Kidney epithelial cell (primary cell): ENCODE results near the gene PTPRE. TPM values are rescaled to one million over a fixed set of nuclear protein-coding genes. Genes with fewer than 3 reads are reported as not detected.

Source experiments
- DNase-seq: peaks from one replicate; pipeline ENCODE4 v3.0.0-alpha.2; 2010; ENCODE audit warnings: low read depth
- H3K27me3 ChIP-seq: 2 replicates; pipeline ENCODE4 v1.6.0; 2011; ENCODE audit warnings: low read length; ENCODE audit not compliant: control insufficient read depth, insufficient read depth
- H3K36me3 ChIP-seq: 2 replicates; pipeline ENCODE4 v1.5.1; 2011; ENCODE audit warnings: low read length; ENCODE audit not compliant: control insufficient read depth, insufficient read depth
- H3K4me3 ChIP-seq: 2 replicates; pipeline ENCODE4 v1.5.1; 2011; ENCODE audit warnings: low read depth, mild to moderate bottlenecking, control low read depth, low read length
- total RNA-seq: library from RNA; depleted of rRNA; stranded (reverse); fragments of >200 nt; gene quantifications from 2 replicates; pipeline ENCODE4 v1.2.3, GENCODE V29; 2015
- TF ChIP-seq, protein P1 (sequence below): IDR thresholded peaks from 2 replicates; pipeline ENCODE4 v1.5.1; 2011; ENCODE audit warnings: mild to moderate bottlenecking, moderate library complexity, low read length, control low read depth, inconsistent platforms; ENCODE audit not compliant: insufficient read depth, poor library complexity, severe bottlenecking

Gene PTPRE
- total RNA-seq, 1 donor from 2014 or later, result 10.3 TPM

- TF ChIP-seq, protein P1, sequence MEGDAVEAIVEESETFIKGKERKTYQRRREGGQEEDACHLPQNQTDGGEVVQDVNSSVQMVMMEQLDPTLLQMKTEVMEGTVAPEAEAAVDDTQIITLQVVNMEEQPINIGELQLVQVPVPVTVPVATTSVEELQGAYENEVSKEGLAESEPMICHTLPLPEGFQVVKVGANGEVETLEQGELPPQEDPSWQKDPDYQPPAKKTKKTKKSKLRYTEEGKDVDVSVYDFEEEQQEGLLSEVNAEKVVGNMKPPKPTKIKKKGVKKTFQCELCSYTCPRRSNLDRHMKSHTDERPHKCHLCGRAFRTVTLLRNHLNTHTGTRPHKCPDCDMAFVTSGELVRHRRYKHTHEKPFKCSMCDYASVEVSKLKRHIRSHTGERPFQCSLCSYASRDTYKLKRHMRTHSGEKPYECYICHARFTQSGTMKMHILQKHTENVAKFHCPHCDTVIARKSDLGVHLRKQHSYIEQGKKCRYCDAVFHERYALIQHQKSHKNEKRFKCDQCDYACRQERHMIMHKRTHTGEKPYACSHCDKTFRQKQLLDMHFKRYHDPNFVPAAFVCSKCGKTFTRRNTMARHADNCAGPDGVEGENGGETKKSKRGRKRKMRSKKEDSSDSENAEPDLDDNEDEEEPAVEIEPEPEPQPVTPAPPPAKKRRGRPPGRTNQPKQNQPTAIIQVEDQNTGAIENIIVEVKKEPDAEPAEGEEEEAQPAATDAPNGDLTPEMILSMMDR, result no peak
Observed at GRCh38 chr10:128067691-128068397, 160.9 kb downstream of the PTPRE start.

GRCh38 chr10:128068398-128069285, 161.7 kb downstream of the PTPRE start:
- no peak for DNase-seq
- TF ChIP-seq, protein P1, result no peak
- no peaks in the 10 kb centered on the region for H3K36me3 ChIP-seq
- H3K27me3 ChIP-seq, result no peaks in the 10 kb centered on the region
- H3K4me3 ChIP-seq, result no peak overlapping the region

More at GRCh38 chr10:128067691-128068397, 160.9 kb downstream of the PTPRE start:
- Histone ChIP-seq H3K27me3 (no peaks in the 10 kb centered on the region), H3K36me3 (no peaks in the 10 kb centered on the region), H3K4me3 (no peak overlapping the region)
- no peak for DNase-seq

DNA sequence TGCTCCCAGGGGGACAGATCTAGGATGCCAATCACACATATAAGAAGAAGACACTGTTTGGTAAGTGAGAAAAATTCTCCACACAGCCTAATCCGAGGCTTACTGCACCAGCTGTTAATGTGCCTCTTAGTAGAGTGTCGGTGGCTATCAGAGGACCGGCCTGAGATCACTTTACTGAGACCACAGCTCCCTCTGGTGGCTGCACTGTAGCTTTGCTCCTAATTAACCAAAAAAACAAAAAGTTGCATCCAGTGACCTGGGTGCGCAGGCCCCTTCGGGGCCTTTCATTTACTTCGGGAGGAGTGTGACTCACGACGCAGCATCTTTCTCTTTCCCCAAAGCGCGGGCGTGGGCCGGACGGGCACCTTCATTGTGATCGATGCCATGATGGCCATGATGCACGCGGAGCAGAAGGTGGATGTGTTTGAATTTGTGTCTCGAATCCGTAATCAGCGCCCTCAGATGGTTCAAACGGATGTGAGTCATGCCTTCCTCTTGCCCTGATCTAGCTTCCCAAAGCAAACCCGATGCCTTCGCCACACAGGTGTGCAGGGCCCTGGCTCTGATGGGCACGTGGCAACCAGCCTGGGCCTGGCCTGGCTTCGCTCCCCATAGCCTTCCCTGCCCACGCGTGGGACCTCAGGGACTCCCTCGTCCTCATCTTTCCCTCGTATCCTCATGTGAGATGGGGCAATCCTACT, 162.6 kb downstream of the PTPRE start:
- TF ChIP-seq, protein P1, result peak; percentile 72
- no peaks in the 10 kb centered on the region for H3K27me3 ChIP-seq
- no peak for DNase-seq
- H3K4me3 ChIP-seq, result no peak overlapping the region
- H3K36me3 ChIP-seq, result no peaks in the 10 kb centered on the region

DNA sequence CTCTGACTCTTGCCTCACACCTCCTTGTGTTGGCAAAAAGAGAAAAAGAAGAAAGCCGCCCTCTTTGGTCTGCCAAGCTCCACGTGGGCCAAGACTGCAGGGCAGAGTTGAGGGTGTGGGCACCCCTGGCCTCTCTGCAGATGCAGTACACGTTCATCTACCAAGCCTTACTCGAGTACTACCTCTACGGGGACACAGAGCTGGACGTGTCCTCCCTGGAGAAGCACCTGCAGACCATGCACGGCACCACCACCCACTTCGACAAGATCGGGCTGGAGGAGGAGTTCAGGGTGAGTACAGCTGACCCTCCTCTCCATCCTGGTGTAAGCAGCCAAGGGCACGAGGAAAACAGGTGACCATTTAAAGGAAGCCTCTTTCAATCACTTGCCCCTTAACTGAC, 163.3 kb downstream of the PTPRE start:
- no peak for DNase-seq
- no peaks in the 10 kb centered on the region for H3K27me3 ChIP-seq
- H3K4me3 ChIP-seq, result no peak overlapping the region
- TF ChIP-seq, protein P1, result no peak
- no peaks in the 10 kb centered on the region for H3K36me3 ChIP-seq

DNA sequence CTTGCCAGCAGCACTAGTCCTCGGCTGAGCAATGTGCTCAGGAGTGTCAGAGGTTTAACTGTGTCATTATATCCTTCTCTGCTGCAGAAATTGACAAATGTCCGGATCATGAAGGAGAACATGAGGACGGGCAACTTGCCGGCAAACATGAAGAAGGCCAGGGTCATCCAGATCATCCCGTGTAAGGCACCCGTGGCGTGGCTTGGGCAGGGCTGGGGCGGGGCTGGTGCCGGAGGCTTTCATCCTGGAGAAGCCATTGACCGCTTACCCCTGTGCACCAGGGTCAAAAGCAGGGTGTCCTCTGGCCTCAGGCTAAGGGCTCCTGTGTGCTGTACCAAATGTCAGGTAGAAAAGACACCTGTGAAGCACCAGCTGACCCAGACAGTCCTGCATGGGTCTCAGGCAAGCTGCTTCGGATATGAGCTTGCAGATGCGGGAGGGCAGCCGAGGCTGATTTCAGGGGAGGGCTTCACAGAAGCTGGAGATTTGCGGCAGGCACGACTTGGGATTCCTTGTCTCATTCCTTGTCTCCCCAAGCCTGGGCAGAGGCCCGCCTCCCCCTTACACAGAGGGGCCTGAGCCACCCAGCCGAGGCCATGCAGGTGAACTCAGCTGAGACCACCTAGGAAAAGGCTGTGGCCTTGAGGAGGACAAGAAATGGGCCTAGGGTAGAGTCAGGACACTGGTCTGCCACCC, 164.0 kb downstream of the PTPRE start:
- Histone ChIP-seq H3K36me3 (no peaks in the 10 kb centered on the region), H3K4me3 (no peak overlapping the region), H3K27me3 (no peaks in the 10 kb centered on the region)
- DNase-seq, result no peak
- TF ChIP-seq, protein P1, result no peak
